GM18951 (cell line): ENCODE results near the gene GALNT17.

Experiments used
- POLR2A ChIP-seq: IDR thresholded peaks from 4 replicates; pipeline ENCODE4 v1.6.1; 2011; ENCODE audit warnings: mild to moderate bottlenecking; ENCODE audit not compliant: insufficient read length, insufficient read depth; ENCODE audit errors: extremely low read depth
- in situ Hi-C: fragments of 300-500 bp; cut with MboI; formaldehyde crosslinking; loops from one replicate; pipeline ENCODE4 v1.12.0; 2022; ENCODE audit warnings: low sequenced_read_pairs, mixed read lengths, inconsistent platforms; ENCODE audit not compliant: unreplicated experiment

GALNT17 gene

DNA sequence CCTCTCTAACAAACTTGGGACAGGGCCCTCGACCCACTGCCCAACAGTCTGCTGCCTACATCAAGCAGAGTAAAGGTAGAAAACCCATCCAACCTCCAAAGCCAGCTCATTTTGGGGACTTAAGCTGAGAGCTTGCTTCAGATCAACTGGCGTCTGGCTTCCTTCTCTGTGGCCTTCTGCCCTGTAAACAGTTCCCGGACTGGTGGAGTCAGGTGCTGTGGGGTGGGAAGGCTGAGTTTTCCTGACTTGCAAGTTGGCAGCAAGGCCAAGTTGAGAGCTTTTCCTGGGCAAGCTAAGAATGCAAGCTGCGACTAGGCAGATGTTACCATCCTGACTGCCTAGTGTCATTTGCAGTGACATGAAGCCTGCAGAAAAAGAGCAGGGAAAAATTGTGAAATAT, 3.7 kb downstream of the GALNT17 start:
- TF ChIP-seq POLR2A = no peak
- in situ Hi-C loops = no loop called here

DNA sequence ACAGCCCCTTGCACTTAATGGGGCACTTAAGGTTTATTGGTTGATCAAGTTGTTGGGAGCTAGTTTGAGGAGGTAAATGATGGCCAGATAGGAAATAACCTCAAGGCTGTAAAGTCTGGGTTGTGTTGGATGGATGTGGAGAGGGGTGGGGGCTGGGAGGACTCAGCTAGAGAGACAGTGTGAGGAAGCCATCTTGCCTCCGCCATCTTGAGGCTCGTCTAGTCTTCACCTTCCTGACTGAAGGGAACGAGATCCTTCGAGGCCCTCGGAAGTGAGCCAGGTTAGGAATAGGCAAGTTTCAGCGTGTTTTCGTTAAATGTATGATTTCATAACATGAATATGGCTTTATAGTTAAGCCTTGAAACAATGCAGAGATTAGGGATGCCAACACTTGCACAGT, 5.5 kb downstream of the GALNT17 start:
- in situ Hi-C loops = no loop called here
- no peak for TF ChIP-seq POLR2A

- no peak for TF ChIP-seq POLR2A
- in situ Hi-C loops = no loop called here
Observed at GRCh38 chr7:71140264-71140663, 8.3 kb downstream of the GALNT17 start.

DNA sequence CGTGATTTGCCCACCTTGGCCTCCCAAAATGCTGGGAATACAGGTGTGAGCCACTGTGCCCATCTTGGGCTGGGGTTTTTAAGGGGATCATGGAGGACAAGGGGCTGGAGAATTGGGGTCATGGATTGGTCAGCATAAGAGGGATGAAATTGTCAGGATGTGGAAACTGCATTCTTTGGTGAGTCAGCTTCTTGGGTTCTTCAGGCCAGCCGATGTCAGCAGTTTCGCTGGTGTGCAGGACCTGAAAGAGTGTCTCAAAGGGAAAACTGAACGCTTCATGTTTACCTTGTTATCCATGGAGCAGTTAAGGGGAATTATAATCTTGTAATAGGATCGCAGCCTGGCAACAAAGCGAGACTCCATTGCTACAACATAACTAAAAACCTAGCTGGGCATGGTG, 13.0 kb downstream of the GALNT17 start:
- in situ Hi-C loops = no loop called here

DNA sequence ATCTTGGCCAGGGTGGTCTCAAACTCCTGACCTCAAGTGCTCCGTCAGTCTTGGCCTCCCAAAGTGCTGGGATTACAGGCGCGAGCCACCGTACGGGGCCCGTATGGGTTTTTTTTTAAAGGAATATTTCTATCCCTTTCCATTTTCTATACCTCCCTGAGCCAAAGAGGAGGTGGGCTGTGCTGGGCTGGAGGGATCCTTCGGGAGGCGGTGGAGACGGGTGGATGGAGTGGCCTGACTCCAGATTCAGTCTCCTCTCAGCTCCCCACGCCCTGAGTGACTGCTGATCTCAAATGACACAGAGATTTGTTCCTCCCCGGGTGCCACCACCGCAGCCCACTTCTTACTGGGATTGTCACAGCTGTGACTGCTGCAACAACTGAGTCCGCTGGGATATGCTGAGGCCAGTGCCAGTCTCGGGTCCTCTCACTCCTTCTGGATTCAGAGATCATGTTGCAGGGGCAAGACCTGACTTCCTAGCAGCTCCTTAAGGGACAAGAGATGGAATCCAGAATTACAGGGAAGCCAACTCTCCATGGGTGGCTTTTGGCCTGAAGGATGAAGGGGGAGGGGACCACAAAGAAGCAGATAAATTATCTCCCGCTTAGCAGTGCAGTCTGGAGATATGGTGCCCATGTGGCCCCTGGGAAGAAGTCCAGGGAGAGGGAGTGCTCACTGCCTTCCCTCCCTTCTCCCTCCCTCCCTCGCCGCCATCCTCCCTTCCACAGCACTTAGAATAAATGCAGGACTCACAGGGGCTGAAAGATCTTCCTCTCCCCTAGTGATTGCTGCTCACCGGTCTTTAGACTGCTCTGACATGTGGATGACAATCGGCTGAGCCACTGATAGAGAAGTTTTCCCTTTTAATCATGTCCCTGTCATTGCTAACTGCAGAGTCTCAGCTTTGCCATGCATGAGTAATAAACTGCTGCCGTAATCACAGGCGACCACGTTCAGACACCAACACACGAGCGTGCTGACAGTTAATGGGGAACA, 14.3 kb downstream of the GALNT17 start:
- in situ Hi-C loops = no loop called here
- no peak for TF ChIP-seq POLR2A

More for the DNA sequence above, 13.0 kb downstream of the GALNT17 start:
- no peak for TF ChIP-seq POLR2A

DNA sequence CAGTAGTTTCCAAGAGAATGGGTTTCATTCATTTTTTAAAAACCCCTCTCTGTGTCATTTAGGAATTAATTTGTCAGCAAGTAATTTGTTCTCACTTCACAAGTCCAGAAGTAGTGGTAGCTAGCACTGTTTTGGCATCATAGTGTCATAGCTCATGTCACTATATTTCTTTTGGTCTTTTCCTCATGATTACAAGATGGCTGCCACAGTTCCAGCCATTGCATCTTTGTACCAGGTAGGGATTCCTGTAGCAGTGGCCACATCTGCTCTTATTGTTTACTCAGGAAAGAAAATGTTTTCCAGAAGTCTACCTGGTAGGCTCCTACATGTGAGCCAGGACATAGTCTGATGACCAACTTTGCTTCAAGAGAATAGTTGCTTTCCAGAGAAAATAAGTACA, 16.2 kb downstream of the GALNT17 start:
- in situ Hi-C loops = no loop called here
- no peak for TF ChIP-seq POLR2A

GRCh38 chr7:71155236-71155635, 23.3 kb downstream of the GALNT17 start:
- no peak for TF ChIP-seq POLR2A
- in situ Hi-C loops = no loop called here

- TF ChIP-seq POLR2A = no peak
- in situ Hi-C loops = no loop called here
Observed at GRCh38 chr7:71157757-71158156, 25.8 kb downstream of the GALNT17 start.

DNA sequence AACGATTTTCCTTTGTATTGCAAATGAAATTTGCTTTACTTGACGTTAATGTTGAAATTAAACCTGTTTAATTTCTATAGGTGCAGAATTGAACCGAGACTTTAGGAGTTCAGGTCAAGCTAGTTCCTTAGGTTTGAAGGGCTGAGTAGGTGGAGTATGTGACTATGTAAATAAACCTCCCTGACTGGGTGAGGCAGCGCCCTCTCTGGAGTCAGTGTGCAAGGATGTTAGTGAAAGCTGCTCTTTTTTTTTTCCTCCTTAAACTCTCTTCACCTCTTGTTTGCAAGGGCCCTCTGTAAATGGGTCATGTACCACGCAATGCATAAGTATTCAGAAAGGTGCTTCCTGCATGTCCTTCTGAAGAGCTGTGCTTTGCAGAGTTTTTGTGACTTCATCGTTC, 33.8 kb downstream of the GALNT17 start:
- in situ Hi-C loops = no loop called here
- no peak for TF ChIP-seq POLR2A

DNA sequence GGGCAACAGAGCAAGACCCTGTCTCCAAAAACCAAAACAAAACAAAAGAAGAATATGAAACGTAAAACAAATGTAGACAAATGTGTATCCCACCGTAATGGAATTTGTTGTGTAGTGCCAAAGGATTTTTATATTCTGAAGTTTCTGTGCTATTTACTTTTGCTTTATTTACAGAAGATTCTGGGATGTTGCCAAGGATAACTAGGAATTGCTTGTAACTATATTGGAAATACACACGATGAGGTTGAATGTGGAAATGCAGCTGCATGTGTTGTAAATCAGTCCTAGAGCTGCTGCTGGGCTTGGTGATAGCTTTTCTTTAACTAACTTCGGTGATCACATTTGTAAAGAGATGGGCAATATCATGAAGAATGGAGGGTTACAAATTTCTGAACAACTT, 39.5 kb downstream of the GALNT17 start:
- in situ Hi-C loops = no loop called here
- no peak for TF ChIP-seq POLR2A

DNA sequence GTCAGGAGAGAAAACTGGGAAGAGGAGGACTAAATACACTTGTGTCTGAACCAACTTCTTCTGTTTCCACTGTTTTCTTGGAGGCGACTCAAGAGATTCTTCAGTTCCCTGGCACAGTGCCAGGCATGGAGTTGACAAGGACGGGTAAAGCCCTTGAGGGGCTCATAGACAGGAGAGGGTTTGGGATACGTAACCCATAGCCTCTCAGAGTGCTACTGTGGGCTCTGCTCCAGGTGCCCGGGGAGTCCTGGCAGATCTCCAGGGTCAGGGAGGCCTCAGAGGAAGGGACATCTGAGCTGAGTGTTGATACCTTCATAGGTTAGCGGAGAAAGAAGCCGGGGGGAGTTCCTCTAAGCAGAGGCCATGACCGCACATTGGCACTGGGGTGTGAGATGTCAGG, 42.0 kb downstream of the GALNT17 start:
- TF ChIP-seq POLR2A = no peak

DNA sequence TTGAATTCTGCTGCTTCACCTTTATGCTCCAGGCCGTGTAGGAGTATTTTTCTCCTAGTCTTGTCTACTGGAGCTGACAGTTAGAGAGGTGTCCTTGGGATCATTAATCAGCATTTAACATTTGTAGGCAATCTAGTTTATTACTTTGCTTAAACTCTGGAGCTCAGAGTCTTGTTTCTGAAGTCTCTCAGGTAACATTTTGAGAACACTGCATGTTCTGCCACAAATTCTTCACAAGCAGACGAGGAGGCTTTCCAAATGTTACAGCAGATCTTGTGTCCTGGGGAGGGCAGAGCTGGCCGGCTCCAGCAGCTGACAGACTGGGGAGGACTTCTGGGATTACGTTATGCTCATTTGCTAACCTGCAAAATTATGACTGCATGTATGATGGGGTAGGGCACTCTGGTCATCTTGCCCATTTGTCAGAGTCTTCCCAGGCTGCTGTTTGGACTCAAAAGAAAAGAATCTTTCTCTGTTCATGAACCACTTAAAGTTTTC, 50.5 kb downstream of the GALNT17 start:
- in situ Hi-C loops = no loop called here
- TF ChIP-seq POLR2A = no peak

More for the DNA sequence above, 42.0 kb downstream of the GALNT17 start:
- in situ Hi-C loops = no loop called here

- in situ Hi-C loops = no loop called here
- TF ChIP-seq POLR2A = no peak
Observed at GRCh38 chr7:71184136-71184535, 52.2 kb downstream of the GALNT17 start.

- no peak for TF ChIP-seq POLR2A
- in situ Hi-C loops = no loop called here
Observed at GRCh38 chr7:71184609-71185008, 52.7 kb downstream of the GALNT17 start.
